ENCODE data around the gene KRT83.

GRCh38 chr12:52347551-52348510, 26.6 kb upstream of the KRT83 start:
- no peak for TF ChIP-seq CTCF (conservative IDR thresholded peaks at IDR 0.05; ENCODE audit: low read depth, low read length)
- TF ChIP-seq EZH2 (IDR thresholded peaks at IDR 0.05; ENCODE audit: borderline replicate concordance, low read depth, low read length, poor library complexity, severe bottlenecking): no peak

All from A673 (cell line).